HG03439 (cell line): ENCODE measurements around the gene MYO1H.
A peak's percentile ranks its signal among the peaks of the same experiment; 100 is the strongest.
"Not testable (repeated sequence)": the region's sequence is repeated elsewhere in the genome, so short reads cannot be mapped to it uniquely, and the experiment has no call there.

Experiments
- ATAC-seq: cut with Tn5 transposase; IDR thresholded peaks from one replicate; pipeline ENCODE4 v1.9.1; 2021; ENCODE audit warnings: mild to moderate bottlenecking, moderate library complexity; ENCODE audit not compliant: unreplicated experiment

The MYO1H gene

GRCh38 chr12:109466305-109466704 lies 118.6 kb downstream of the MYO1H start:
- no peak for ATAC-seq

DNA sequence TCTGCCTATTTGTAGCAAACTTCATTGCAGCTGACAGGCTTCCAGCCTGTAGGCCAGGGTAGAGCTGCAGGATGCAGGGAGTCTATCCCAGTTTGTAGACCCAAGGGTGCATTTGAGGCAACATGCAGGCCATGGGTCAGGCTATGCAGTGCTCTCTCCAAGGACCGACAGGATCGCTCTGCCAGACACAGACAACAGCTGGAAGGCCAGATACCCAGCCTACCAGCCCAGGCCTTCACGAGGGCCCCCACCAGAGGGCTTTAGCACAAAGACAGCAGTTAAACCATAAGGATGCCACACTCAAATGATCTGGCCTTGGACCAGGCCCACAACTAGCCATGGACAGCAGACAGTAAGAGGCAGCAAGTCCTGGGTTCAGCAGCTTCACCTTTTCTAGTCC lies 119.1 kb downstream of the MYO1H start:
- ATAC-seq, result no peak

DNA sequence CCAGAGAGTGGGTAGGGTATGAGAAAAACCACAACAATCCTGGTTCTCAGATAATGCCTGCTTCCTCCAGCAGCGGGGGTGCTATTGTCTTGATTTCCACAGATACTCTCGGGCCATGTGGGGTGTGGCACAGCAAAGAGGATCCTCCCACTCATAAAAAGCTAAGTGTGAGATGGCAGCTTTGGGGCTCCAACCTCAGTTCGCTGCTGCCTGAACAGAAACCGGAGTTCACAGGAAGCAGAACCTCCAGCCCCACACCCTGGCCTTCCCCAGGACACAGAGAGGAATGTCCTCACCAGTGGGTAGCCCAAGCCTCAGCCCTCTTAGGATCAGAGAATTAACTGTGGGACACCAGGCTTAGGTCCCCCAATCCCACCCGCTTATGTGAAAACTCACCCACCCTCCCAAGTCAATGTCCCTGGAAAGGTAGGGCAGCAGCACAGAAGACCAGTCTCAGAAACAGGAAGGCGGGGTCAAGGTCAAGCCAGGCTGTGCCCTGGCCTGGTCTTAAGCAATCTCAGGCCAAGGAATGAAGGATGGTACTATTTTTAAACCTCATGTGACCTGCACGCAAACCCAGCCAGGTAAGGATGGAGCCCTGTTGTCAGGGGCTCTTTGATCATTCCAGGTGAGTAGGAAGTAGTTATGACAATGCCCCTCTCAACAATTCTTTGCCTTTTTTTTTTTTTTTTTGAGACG lies 120.4 kb downstream of the MYO1H start:
- ATAC-seq, result no peak

GRCh38 chr12:109469517-109469916 lies 121.8 kb downstream of the MYO1H start:
- no peak for ATAC-seq

DNA sequence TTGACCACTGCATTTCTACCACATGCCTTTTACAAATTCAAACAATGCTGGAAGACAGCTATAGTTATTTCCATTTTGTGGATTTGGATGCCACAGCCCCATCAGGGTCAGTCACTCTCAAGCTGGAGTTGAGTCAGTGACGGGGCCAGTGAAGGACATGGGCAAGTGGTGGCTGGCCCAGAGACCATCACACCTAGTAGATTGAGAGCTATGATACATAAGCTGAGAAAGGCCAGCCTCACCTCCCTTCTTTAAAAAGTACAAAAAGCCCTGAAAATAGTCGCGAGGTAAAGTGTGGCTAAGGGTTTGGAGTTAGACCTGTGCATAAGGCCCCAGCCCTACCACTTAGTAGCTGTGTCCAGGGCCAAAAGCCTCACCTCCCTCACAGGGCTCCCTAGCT lies 125.3 kb downstream of the MYO1H start:
- no peak for ATAC-seq

GRCh38 chr12:109473526-109474270 lies 126.0 kb downstream of the MYO1H start:
- ATAC-seq, result not testable (repeated sequence)

DNA sequence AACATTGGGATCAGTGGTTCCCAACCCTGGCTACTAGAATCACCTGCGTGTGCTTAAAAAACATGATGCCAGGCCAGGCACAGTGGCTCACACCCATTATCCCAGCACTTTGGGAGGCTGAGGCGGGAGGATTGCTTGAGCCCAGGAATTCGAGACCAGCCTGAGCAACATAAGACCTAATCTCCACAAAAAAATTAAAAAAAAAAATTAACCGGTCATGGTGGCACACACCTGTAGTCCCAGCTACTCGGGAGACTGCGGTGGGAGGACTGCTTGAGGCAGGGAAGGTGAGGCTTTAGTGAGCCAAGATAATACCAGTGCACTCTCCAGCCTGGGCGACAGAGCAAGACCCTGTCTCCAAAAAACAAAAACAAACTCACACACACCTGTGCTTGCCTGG lies 127.4 kb downstream of the MYO1H start:
- ATAC-seq, result no peak

DNA sequence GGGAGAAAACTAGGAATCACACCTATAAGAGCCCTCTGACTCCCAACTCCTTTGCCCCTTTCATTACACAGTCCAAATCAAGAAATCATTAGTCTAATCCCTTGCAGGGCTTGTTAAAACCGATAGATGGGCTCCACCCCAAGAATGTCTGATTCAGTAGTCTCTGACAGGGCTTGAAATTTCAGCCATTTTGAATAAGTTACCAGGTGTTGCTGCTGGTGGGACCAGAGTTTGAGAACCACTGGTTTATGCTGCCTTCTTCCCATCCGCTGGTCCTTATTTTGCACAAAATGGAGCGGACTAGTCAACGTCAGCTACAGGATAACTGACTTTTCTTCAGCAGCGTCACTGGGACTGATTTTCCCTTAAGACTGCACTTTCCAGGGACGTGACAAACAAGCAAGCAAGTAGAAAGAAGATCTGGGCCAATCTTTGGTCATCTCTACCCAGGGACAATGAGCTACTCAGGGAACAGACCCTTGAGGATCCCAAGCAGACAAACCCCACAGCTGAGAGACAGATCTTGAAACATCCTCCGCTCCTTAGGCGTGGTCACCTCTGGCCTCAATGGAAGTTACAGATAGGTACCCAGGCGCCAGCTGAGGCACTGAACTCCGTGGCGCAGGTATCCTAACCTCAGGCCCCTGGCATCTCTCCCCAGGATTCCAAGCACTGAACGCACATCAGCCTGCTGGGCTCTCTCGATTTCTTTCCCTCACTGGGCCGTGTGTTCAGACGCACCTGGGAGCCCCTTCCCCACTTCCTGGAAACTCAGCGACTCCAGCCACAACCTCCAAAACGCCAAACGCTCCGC lies 128.5 kb downstream of the MYO1H start:
- no peak for ATAC-seq

GRCh38 chr12:109476807-109477184 lies 129.1 kb downstream of the MYO1H start:
- ATAC-seq, result no peak

DNA sequence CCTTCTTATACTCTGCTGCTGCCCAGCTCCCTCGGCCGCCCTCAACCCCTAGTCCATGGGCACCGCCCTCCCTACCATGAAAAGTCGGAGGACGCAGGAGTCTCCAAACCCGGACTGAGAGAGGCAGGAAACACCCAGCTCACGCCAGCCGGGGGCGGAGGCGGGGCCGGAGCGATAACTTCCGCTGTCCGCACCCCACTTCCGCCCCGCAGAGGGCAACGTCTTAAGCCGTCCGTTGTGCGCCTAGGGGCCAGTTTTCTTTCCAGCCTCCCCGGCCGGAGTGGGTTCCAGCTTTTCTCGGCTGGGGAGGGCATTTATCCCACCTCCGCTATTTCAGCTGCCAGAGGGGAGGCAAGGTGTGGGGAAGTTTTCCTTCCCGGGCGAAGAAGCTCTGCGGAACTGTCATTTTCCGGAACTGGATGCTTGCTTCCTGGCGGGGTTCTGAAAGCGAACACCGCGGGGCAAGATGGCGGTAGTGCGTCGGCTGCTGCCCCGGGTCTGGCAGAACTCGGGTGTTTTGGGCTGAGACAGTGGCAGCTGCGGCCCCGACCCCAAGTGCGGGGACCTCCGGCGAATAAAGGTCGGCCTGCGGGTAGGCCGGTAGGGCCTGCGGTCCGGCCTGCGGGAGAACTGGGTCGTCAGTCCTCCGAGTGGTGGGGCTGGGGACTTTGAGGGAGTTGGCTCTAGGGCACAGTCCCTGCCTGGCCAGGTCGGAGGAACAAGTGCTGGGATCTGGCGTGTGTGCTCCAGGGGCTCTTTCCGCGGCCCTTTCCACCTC lies 129.7 kb downstream of the MYO1H start, which contains the start of the genes KCTD10 and UBE3B:
Gene KCTD10 (minus strand): TSS at position 116 of the 778 bp plus-strand sequence. CDS start 38 bp downstream, at position 78.
Gene UBE3B (plus strand): TSS at position 450 of the 778 bp plus-strand sequence. CDS start 5,918 bp downstream, outside the sequence.
- ATAC-seq, result peak; percentile 87

DNA sequence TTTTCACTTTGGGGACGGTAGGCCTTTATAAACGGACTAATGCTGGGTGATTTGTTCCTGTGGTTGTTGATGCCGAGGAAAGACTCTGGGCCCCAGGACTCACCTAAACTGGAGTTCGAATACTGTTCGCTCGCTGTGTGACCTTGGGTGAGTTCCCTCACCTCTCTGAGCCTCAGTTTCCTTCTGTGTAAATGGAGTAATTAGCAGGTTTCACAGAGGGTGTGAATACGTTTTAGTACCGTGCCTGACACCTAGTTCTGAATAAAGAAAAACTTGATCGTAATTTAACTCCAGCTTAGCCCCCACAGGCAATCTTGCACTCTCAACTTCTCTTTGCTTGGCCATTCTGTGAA lies 130.2 kb downstream of the MYO1H start:
- no peak for ATAC-seq

DNA sequence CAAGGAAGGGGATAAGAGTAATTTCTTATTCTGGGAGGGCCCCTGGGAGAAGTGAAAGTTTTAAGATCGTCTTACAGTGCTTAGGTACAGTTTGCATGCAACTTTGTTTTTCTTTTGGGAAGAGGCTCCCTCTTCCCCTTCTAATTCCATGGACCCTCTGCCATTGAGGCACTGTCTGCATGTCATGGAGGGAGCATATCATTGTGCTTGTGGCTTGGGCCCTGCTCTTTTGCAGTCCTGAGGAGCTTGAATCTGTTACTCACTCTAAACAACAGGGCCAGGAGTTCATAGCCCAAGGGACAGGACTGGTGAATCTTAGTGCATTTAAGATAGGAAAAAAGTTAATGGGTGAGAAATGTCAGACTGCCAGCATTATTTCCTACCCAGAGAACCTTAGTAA lies 132.1 kb downstream of the MYO1H start:
- no peak for ATAC-seq

DNA sequence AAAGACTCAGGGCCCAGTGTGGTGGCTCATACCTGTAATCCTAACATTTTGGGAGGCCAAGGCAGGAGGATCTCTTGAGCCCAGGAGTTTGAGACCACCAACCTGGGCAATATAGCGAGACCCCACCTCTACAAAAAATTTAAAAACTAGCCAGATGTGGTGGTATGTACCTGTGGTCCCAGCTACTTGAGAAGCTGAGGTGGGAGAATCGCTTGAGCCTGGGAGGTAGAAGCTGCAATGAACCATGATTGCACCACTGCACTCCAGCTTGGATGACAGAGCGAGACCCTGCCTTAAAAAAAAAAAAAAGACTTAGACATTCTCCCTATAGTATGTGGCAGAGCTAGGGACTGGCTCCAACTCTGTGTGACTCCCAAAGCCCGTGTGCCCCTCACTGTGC lies 132.7 kb downstream of the MYO1H start:
- no peak for ATAC-seq

DNA sequence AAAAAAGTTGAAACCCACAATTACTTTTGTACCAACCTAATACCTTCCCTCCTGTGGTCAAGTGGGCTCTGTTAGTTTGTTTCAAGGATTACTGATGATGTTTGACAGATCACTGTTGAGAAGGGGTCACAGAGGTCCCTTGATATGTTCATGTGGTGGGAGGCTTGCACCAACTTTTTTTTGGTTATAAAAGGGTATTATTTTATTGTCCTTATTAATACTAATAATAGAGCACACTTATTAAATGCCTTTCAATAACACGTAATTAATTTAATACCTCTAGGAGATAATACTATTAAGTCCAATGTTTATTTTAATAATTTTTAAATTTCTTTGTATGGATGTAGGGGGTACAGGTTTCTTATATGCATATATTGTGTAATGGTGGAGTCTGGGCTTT lies 134.2 kb downstream of the MYO1H start:
- ATAC-seq, result no peak

DNA sequence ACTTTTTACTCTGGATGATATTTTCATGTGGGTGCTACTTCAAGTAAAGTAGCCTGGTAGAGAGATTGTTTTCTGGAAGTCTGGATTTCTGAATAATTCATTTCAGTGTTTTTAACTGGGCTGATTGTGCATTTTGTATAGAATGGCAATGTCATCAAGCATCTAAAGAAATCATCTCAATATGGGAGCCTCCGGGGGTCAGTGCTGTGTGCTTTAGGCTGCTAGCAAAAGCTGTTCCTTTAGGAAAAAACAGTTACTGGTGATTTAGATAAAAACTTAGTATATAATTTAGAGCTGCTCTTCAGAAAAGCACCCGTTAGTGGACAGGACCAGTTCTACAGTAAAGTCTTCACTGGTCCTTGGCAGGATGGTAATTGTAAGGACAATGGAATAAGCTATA lies 134.8 kb downstream of the MYO1H start:
- no peak for ATAC-seq

GRCh38 chr12:109482894-109483293 lies 135.2 kb downstream of the MYO1H start:
- ATAC-seq, result no peak

GRCh38 chr12:109483346-109483745 lies 135.6 kb downstream of the MYO1H start:
- ATAC-seq, result no peak

DNA sequence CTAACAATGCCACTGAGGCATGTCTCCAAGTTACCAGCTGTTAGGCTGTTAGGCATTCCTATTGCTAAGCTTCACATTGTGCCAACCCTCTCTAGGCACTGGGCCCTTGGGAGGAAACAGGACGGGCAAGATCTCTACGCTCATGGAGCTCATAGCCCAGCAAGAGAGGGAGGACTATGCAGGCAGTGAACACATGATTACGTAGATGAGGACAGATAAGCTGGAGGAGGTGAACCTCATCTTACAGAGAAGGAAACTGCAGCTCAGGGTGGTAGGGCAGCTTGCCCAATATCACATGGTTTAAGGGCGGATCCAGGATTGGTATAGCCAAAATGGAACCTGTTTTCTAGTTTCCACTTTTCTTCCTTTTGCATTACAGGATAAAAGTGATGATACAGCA lies 137.5 kb downstream of the MYO1H start:
- no peak for ATAC-seq

DNA sequence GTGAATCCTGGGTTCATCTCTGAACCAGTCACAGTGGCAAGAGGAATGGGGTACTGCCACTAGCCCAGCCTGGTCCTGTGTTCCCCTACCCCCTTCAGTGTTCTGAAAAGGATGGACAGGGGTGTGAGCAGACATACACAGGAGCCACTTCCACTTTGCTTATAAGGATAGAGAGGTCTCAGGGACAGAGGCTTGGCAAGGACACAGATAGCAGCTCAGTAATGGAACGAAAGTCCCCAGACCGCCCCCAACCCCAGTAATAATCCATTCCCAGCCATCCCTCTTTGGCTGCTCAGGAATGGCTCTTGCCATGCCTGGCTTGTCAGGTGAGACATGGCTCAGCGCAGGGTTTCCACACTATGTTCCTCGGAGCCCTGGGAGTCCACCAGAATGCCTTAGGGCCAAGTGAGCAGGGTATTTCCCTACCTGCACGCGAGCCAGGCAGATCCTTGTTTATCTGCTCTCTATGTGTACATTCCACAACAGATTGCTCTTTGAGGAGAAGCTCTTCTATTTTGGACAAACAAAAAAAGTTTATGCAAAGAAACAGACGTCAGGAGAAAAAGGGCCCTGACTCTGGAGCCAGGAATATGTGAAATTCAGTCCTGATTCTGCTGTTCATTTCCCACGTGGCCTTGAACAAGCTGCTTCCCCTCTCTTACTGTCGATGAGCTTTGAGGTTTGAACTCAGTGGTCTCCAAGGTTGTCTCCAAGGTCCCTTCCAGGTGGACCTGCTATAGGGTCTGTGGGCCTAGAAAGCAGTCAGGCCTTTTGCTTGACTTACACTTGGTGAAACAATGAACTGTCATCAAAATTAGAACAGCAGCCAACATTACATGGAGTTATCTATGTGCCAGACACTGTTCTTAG lies 139.7 kb downstream of the MYO1H start:
- no peak for ATAC-seq
